SU-DHL-6 (cell line): ENCODE measurements around the gene ATP1B3.
"Not testable (repeated sequence)": the region's sequence is repeated elsewhere in the genome, so short reads cannot be mapped to it uniquely, and the experiment has no call there.

Experiments used
- H2AFZ ChIP-seq: fragments of 200-600 bp; sonication (generic); 2 replicates; pipeline ENCODE4 v1.6.1; 2014; ENCODE audit warnings: low read depth, mild to moderate bottlenecking, moderate library complexity, mixed read lengths, antibody characterized with exemption, low read length; ENCODE audit not compliant: severe bottlenecking
- H3F3A ChIP-seq: fragments of 200-600 bp; shearing (Covaris generic); 2 replicates; pipeline ENCODE4 v1.6.0; 2016; ENCODE audit warnings: antibody characterized with exemption, mild to moderate bottlenecking; ENCODE audit not compliant: insufficient read depth
- H3K27ac ChIP-seq: fragments of 200-600 bp; sonication (generic); 2 replicates; pipeline ENCODE4 v1.5.1; 2016; ENCODE audit warnings: low read depth, mild to moderate bottlenecking, low read length, moderate library complexity, mixed read lengths
- H3K27me3 ChIP-seq: fragments of 200-600 bp; sonication (generic), shearing (Covaris generic); 2 replicates; pipeline ENCODE4 v1.6.0; 2014; ENCODE audit warnings: mild to moderate bottlenecking, low read length
- H3K36me3 ChIP-seq: fragments of 200-600 bp; sonication (generic); 2 replicates; pipeline ENCODE4 v1.6.1; 2014; ENCODE audit warnings: mild to moderate bottlenecking, low read length, mixed read lengths
- H3K4me2 ChIP-seq: fragments of 300-600, 200-600 bp; shearing (Covaris generic), sonication (generic); 2 replicates; pipeline ENCODE4 v1.6.0; 2014; ENCODE audit warnings: low read length, low read depth, mild to moderate bottlenecking; ENCODE audit not compliant: poor library complexity, severe bottlenecking
- H3K4me3 ChIP-seq: fragments of 200-600 bp; sonication (generic); 2 replicates; pipeline ENCODE4 v1.5.1; 2014; ENCODE audit warnings: antibody characterized with exemption, low read length, mild to moderate bottlenecking, mixed read lengths; ENCODE audit not compliant: insufficient read depth, poor library complexity, severe bottlenecking
- H3K79me2 ChIP-seq: fragments of 200-600 bp; sonication (generic); 2 replicates; pipeline ENCODE4 v1.6.1; 2014; ENCODE audit warnings: mild to moderate bottlenecking, low read length, moderate library complexity; ENCODE audit not compliant: insufficient read depth
- H3K9ac ChIP-seq: fragments of 200-600 bp; sonication (generic); 2 replicates; pipeline ENCODE4 v1.7.0; 2014; ENCODE audit warnings: mild to moderate bottlenecking, low read length
- H3K9me2 ChIP-seq: fragments of 200-600 bp; sonication (generic); replicated peaks from 2 replicates; pipeline ENCODE4 v1.6.1; 2014; ENCODE audit warnings: low read length; ENCODE audit not compliant: insufficient read depth
- H3K9me3 ChIP-seq: fragments of 200-600 bp; sonication (generic); 2 replicates; pipeline ENCODE4 v1.6.1; 2014; ENCODE audit warnings: low read length, mixed read lengths; ENCODE audit not compliant: insufficient read depth
- H4K20me1 ChIP-seq: fragments of 200-600 bp; sonication (generic); 2 replicates; pipeline ENCODE4 v1.6.1; 2014; ENCODE audit warnings: low read depth, mild to moderate bottlenecking, antibody characterized with exemption, low read length, moderate library complexity, mixed read lengths
- CTCF ChIP-seq: fragments of 200-600 bp; sonication (generic); IDR thresholded peaks from one replicate; pipeline ENCODE4 v1.5.1; 2017; ENCODE audit warnings: antibody characterized with exemption, mild to moderate bottlenecking, low read length, moderate library complexity; ENCODE audit not compliant: insufficient read depth, poor library complexity, severe bottlenecking
- EZH2phosphoT487 ChIP-seq: fragments of 200-600 bp; sonication (generic), shearing (Covaris generic); conservative IDR thresholded peaks from 2 replicates; pipeline ENCODE4 v1.6.1; 2018; ENCODE audit warnings: mild to moderate bottlenecking, antibody characterized with exemption, low read length, moderate library complexity, mixed read lengths

The ATP1B3 gene

GRCh38 chr3:141921316-141921715, 44.9 kb downstream of the ATP1B3 start:
- Histone ChIP-seq H3K79me2 (no peaks in the 10 kb centered on the region), H3K9me3 (no peaks in the 10 kb centered on the region), H3K4me2 (no peak overlapping the region), H3F3A (no peaks in the 10 kb centered on the region; the same call in 1 of the 2 replicates), H3K4me3 (no peak overlapping the region), H2AFZ (no peak overlapping the region), H3K36me3 (peaks cover 18% of the 10 kb centered on the region; the same call in 1 of the 2 replicates), H3K27ac (no peak overlapping the region), H3K9ac (no peak overlapping the region), H3K9me2 (no peaks in the 10 kb centered on the region), H3K27me3 (no peaks in the 10 kb centered on the region), H4K20me1 (no peaks in the 10 kb centered on the region)
- no peak for TF ChIP-seq CTCF
- no peak for TF ChIP-seq EZH2phosphoT487

- not testable (repeated sequence) for H3K4me3 ChIP-seq, H3K27ac ChIP-seq, H3F3A ChIP-seq, H3K9me3 ChIP-seq, H3K79me2 ChIP-seq, H3K4me2 ChIP-seq, H4K20me1 ChIP-seq, H2AFZ ChIP-seq, H3K27me3 ChIP-seq, H3K9me2 ChIP-seq, H3K9ac ChIP-seq
- H3K36me3 ChIP-seq: peaks cover 11% of the 10 kb centered on the region; the same call in 1 of the 2 replicates
Measured at GRCh38 chr3:141925677-141926076, 49.2 kb downstream of the ATP1B3 start.

GRCh38 chr3:141926929-141927328, 50.5 kb downstream of the ATP1B3 start:
- H3K4me2 ChIP-seq: no peak overlapping the region
- H2AFZ ChIP-seq: no peak overlapping the region
- peaks cover 8% of the 10 kb centered on the region; the same call in 1 of the 2 replicates for H3K36me3 ChIP-seq

More at GRCh38 chr3:141926929-141927328, 50.5 kb downstream of the ATP1B3 start:
- H4K20me1 ChIP-seq: no peaks in the 10 kb centered on the region
- H3F3A ChIP-seq: no peaks in the 10 kb centered on the region; the same call in 1 of the 2 replicates
- no peaks in the 10 kb centered on the region for H3K79me2 ChIP-seq
- no peak for TF ChIP-seq CTCF
- no peak for TF ChIP-seq EZH2phosphoT487
- H3K4me3 ChIP-seq: no peak overlapping the region
- H3K27me3 ChIP-seq: no peaks in the 10 kb centered on the region
- no peaks in the 10 kb centered on the region for H3K9me3 ChIP-seq
- H3K27ac ChIP-seq: no peak overlapping the region
- H3K9me2 ChIP-seq: no peaks in the 10 kb centered on the region
- no peak overlapping the region for H3K9ac ChIP-seq
